GM23338 (cell line): ENCODE data around the gene ERN1. TPM values are rescaled to one million over a fixed set of nuclear protein-coding genes. Genes with fewer than 3 reads are reported as not detected.

Experiments
- ATAC-seq: fragments of 200-7000 bp; cut with Tn5 transposase; 3 replicates; pipeline ENCODE4 v1.9.1; 2020
- DNase-seq: peaks from one replicate; pipeline ENCODE4 v3.0.0-alpha.2; 2015; ENCODE audit warnings: low spot score
- H2AFZ ChIP-seq: fragments of 200-600 bp; sonication (generic); 2 replicates; pipeline ENCODE4 v1.8.0; 2016; ENCODE audit warnings: antibody characterized with exemption, mild to moderate bottlenecking, moderate library complexity
- H3F3A ChIP-seq: fragments of 200-600 bp; sonication (generic); replicated peaks from 2 replicates; pipeline ENCODE4 v1.8.0; 2017; ENCODE audit warnings: antibody characterized with exemption, mixed run types, low read depth
- H3K27ac ChIP-seq: fragments of 200-600 bp; sonication (generic); 2 replicates; pipeline ENCODE4 v1.6.1; 2016; ENCODE audit warnings: low read depth
- H3K27me3 ChIP-seq: fragments of 200-600 bp; sonication (generic); 2 replicates; pipeline ENCODE4 v1.8.0; 2016; ENCODE audit warnings: mild to moderate bottlenecking, mixed run types, moderate library complexity; ENCODE audit not compliant: insufficient read depth
- H3K36me3 ChIP-seq: fragments of 200-600 bp; sonication (generic); 2 replicates; pipeline ENCODE4 v1.8.0; 2016; ENCODE audit warnings: mild to moderate bottlenecking; ENCODE audit not compliant: insufficient read depth
- H3K4me1 ChIP-seq: fragments of 200-600 bp; sonication (generic); 2 replicates; pipeline ENCODE4 v1.8.0; 2016; ENCODE audit warnings: mild to moderate bottlenecking, moderate library complexity; ENCODE audit not compliant: insufficient read depth
- H3K4me2 ChIP-seq: fragments of 200-600 bp; sonication (generic); 2 replicates; pipeline ENCODE4 v1.7.1; 2017; ENCODE audit warnings: mixed run types
- H3K4me3 ChIP-seq: fragments of 200-600 bp; sonication (generic); 2 replicates; pipeline ENCODE4 v1.6.1; 2016; ENCODE audit warnings: mixed run types
- H3K79me2 ChIP-seq: fragments of 200-600 bp; sonication (generic); replicated peaks from 2 replicates; pipeline ENCODE4 v1.8.0; 2017; ENCODE audit warnings: mild to moderate bottlenecking; ENCODE audit not compliant: insufficient read depth
- H3K9me2 ChIP-seq: fragments of 200-600 bp; sonication (generic); 2 replicates; pipeline ENCODE4 v1.8.0; 2017; ENCODE audit not compliant: insufficient read depth
- H4K20me1 ChIP-seq: fragments of 200-600 bp; sonication (generic); replicated peaks from 2 replicates; pipeline ENCODE4 v1.8.0; 2017; ENCODE audit warnings: mild to moderate bottlenecking; ENCODE audit not compliant: insufficient read depth
- H3K27ac Mint-ChIP-seq: 2 replicates; pipeline ENCODE4 v1.8.0; 2020; ENCODE audit warnings: inconsistent platforms, mild to moderate bottlenecking, moderate library complexity, mixed read lengths
- H3K27me3 Mint-ChIP-seq: 3 replicates; pipeline ENCODE4 v1.8.0; 2022; ENCODE audit warnings: low read depth, mild to moderate bottlenecking, moderate library complexity, mixed read lengths, inconsistent platforms; ENCODE audit not compliant: insufficient read depth, poor library complexity
- H3K36me3 Mint-ChIP-seq: 3 replicates; pipeline ENCODE4 v1.8.0; 2021; ENCODE audit warnings: low read depth, mild to moderate bottlenecking, inconsistent platforms, moderate library complexity, mixed read lengths
- H3K4me1 Mint-ChIP-seq: 3 replicates; pipeline ENCODE4 v1.8.0; 2020; ENCODE audit warnings: mild to moderate bottlenecking, inconsistent platforms, mixed read lengths
- H3K4me3 Mint-ChIP-seq: 3 replicates; pipeline ENCODE4 v1.8.0; 2021; ENCODE audit warnings: moderate library complexity, mild to moderate bottlenecking, inconsistent platforms, mixed read lengths
- H3K9me3 Mint-ChIP-seq: 3 replicates; pipeline ENCODE4 v1.8.0; 2020; ENCODE audit warnings: moderate library complexity, mild to moderate bottlenecking, inconsistent platforms, mixed read lengths
- CREB1 ChIP-seq: fragments of 250-450 bp; sonication (Bioruptor Pico); IDR thresholded peaks from 2 replicates; pipeline ENCODE4 v1.5.0; 2020; ENCODE audit warnings: low read depth, mild to moderate bottlenecking, moderate library complexity
- EZH2 ChIP-seq: fragments of 200-600 bp; sonication (generic); IDR thresholded peaks from one replicate; pipeline ENCODE4 v1.8.0; 2017; ENCODE audit warnings: antibody characterized with exemption, mild to moderate bottlenecking, low read depth; ENCODE audit not compliant: unreplicated experiment
- EZH2phosphoT487 ChIP-seq: fragments of 200-600 bp; sonication (generic); IDR thresholded peaks from one replicate; pipeline ENCODE4 v1.8.1; 2018; ENCODE audit warnings: antibody characterized with exemption; ENCODE audit not compliant: unreplicated experiment
- POLR2AphosphoS5 ChIP-seq: IDR thresholded peaks from 2 replicates; pipeline ENCODE4 v1.6.1; 2016; ENCODE audit warnings: antibody characterized with exemption, low read depth
- STAT1 ChIP-seq: IDR thresholded peaks from one replicate; pipeline ENCODE4 v1.6.1; 2016; ENCODE audit warnings: antibody characterized with exemption; ENCODE audit not compliant: unreplicated experiment
- ZNF114 ChIP-seq: fragments of 250-450 bp; sonication (Bioruptor Pico); IDR thresholded peaks from 2 replicates; pipeline ENCODE4 v1.5.0; 2020; ENCODE audit warnings: mild to moderate bottlenecking, moderate library complexity
- ZNF331 ChIP-seq: fragments of 250-450 bp; sonication (Bioruptor Pico); IDR thresholded peaks from 2 replicates; pipeline ENCODE4 v1.5.0; 2020; ENCODE audit warnings: low read depth, mild to moderate bottlenecking, moderate library complexity
- polyA plus RNA-seq: library from polyadenylated mRNA; unstranded; fragments of >200 nt; fragmentation: Nextera tagmentation; extraction: Ambion mirVana; gene quantifications from 2 replicates; pipeline ENCODE4 v1.2.1, GENCODE V29; 2016
- total RNA-seq: library from RNA; depleted of rRNA; stranded (reverse); fragments of >200 nt; shearing (Covaris generic); gene quantifications from 2 replicates; pipeline ENCODE4 v1.2.3, GENCODE V29; 2014
- TF ChIP-seq, protein P1 (sequence below): IDR thresholded peaks from 2 replicates; pipeline ENCODE4 v1.6.1; 2016; ENCODE audit warnings: antibody characterized with exemption
- TF ChIP-seq, protein P2 (sequence below), 2 experiments: fragments of 200-600 bp in 1 of 2; sonication (generic) in 1 of 2; conservative IDR thresholded peaks; 2 replicates each; pipeline versions ENCODE4 v1.5.1 to v1.6.1; 2016 to 2017; ENCODE audit warnings: antibody characterized with exemption in 2 of 2, low read depth in 2 of 2, mild to moderate bottlenecking in 2 of 2, moderate library complexity in 1 of 2

Gene ERN1
- total and polyA plus RNA-seq, 2 experiments from 2014 or later, result 5.9 to 7.5 TPM

DNA sequence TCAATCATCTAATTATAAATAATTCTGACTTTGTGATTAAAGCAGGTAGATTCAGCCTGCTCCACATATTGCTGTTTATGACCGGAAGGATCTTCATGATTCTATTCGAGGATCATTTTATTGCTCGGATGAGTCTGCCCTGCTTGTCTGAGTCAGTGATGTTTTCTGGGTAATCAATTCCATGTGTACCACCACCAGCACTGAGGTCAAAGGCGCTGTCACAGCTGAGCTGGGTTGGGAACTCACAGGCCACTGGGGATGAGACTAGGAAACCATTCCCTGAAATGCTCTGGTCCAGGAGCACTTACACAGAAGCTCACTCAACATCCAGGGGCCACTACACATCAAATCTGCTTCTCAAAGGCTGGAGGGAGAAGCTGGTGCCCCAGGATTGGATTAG, 30.4 kb upstream of the ERN1 start:
- TF ChIP-seq, protein P1, sequence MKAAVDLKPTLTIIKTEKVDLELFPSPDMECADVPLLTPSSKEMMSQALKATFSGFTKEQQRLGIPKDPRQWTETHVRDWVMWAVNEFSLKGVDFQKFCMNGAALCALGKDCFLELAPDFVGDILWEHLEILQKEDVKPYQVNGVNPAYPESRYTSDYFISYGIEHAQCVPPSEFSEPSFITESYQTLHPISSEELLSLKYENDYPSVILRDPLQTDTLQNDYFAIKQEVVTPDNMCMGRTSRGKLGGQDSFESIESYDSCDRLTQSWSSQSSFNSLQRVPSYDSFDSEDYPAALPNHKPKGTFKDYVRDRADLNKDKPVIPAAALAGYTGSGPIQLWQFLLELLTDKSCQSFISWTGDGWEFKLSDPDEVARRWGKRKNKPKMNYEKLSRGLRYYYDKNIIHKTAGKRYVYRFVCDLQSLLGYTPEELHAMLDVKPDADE, result no peak
- H4K20me1 ChIP-seq, result no peaks in the 10 kb centered on the region; the same call in 1 of the 2 replicates
- no peaks in the 10 kb centered on the region for H3K79me2 ChIP-seq
- H3K9me2 ChIP-seq, result no peaks in the 10 kb centered on the region
- no peak overlapping the region for H3K27ac ChIP-seq
- H3K36me3 ChIP-seq, result no peaks in the 10 kb centered on the region
- no peak overlapping the region for H3K4me3 Mint-ChIP-seq
- H3F3A ChIP-seq, result no peaks in the 10 kb centered on the region
- no peaks in the 10 kb centered on the region for H3K9me3 Mint-ChIP-seq
- H3K27ac Mint-ChIP-seq, result peak overlapping the region; percentile 51; the same call in 1 of the 2 replicates
- no peaks in the 10 kb centered on the region for H3K27me3 ChIP-seq
- peaks cover 18% of the 10 kb centered on the region for H3K4me1 Mint-ChIP-seq
- H3K36me3 Mint-ChIP-seq, result no peaks in the 10 kb centered on the region
- DNase-seq, result no peak
- no peak overlapping the region for H3K4me2 ChIP-seq
- H2AFZ ChIP-seq, result no peak overlapping the region
- H3K4me3 ChIP-seq, result no peak overlapping the region
- peaks cover 6% of the 10 kb centered on the region; the same call in 1 of the 2 replicates for H3K4me1 ChIP-seq
- no peak for ATAC-seq
- no peaks in the 10 kb centered on the region for H3K27me3 Mint-ChIP-seq

DNA sequence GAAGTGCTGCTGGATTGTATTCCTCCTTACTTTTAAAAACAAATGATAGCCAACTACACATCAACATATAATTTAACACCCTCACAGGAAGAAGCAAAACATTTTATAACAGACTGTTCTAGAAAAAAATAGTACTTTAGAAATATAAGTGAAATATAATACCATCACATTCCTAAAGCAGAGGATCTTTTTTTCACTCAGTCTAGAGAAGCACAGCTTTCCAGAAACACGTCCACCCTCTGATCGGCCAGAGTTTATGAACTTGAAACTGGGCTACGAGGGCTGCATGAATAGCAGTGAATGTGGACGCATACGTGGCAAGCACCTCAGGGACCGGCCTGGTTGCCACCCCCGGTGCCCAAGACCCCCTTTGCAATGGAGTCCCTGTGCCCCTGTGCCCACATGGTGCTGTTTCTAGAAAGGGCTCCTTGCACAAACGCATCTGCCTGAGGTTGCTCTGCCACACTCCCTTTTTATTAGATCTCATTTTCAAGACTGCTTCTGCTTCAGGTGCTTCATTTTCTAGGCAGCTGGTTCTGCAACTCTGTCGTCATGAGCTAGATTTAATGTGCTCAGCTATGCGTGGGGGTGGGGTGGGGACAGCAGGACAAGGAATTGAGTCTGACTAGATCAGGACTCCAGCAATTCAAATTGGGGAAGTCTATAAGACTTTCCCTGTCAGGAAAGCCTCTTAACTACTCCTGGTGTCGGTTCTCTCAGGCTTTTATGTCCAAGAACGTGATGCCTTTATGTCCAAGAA, 29.1 kb upstream of the ERN1 start:
- Histone ChIP-seq H3K4me1 (peaks cover 6% of the 10 kb centered on the region; the same call in 1 of the 2 replicates), H3K27ac (no peak overlapping the region), H3K36me3 (no peaks in the 10 kb centered on the region), H3K27me3 (no peaks in the 10 kb centered on the region), H4K20me1 (no peaks in the 10 kb centered on the region), H3K79me2 (no peaks in the 10 kb centered on the region), H3K9me2 (no peaks in the 10 kb centered on the region), H2AFZ (no peak overlapping the region), H3K4me3 (no peak overlapping the region), H3K4me2 (no peak overlapping the region), H3F3A (no peaks in the 10 kb centered on the region)
- ATAC-seq (no peak), DNase-seq (peak; percentile 11)
- Mint-ChIP-seq H3K27ac (peak overlapping the region; percentile 38; the same call in 1 of the 2 replicates), H3K27me3 (no peaks in the 10 kb centered on the region), H3K4me1 (peaks cover 25% of the 10 kb centered on the region), H3K4me3 (no peak overlapping the region), H3K9me3 (no peaks in the 10 kb centered on the region), H3K36me3 (no peaks in the 10 kb centered on the region)
- TF ChIP-seq POLR2AphosphoS5, result no peak
- TF ChIP-seq ZNF114, result no peak
- TF ChIP-seq EZH2, result no peak
- no peak for TF ChIP-seq STAT1
- TF ChIP-seq CREB1 (CRISPR knock-in tag), result no peak

DNA sequence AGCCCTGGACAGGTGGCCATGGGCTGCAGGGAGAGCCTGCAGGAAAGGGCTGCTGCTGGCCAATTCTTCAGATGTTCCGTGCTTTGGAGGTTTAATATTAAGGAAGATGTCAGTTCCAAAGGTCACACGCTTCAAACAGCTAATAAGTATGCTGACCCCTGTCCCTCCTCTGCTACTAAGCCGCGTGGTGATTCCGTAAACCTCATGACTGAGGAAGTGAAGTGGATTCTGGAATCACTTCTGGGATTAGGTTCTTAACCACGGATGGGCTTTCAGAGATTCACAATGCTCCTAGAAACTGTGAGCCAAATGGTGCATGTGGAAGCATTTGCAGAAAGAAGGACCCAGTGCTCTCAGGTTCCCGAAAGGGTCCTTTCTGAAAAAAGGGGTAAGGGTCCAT, 28.5 kb upstream of the ERN1 start:
- Mint-ChIP-seq H3K4me1 (peaks cover 25% of the 10 kb centered on the region), H3K27ac (no peak overlapping the region), H3K9me3 (no peaks in the 10 kb centered on the region), H3K36me3 (no peaks in the 10 kb centered on the region), H3K4me3 (no peak overlapping the region), H3K27me3 (no peaks in the 10 kb centered on the region)
- ATAC-seq (no peak), DNase-seq (no peak)
- Histone ChIP-seq H2AFZ (no peak overlapping the region), H4K20me1 (no peaks in the 10 kb centered on the region), H3K79me2 (no peaks in the 10 kb centered on the region), H3K4me1 (peaks cover 6% of the 10 kb centered on the region; the same call in 1 of the 2 replicates), H3K9me2 (no peaks in the 10 kb centered on the region), H3K4me2 (no peak overlapping the region), H3K27ac (no peak overlapping the region), H3K36me3 (no peaks in the 10 kb centered on the region), H3F3A (no peaks in the 10 kb centered on the region), H3K4me3 (no peak overlapping the region), H3K27me3 (no peaks in the 10 kb centered on the region)
- TF ChIP-seq POLR2AphosphoS5, result no peak
- TF ChIP-seq, protein P2, sequence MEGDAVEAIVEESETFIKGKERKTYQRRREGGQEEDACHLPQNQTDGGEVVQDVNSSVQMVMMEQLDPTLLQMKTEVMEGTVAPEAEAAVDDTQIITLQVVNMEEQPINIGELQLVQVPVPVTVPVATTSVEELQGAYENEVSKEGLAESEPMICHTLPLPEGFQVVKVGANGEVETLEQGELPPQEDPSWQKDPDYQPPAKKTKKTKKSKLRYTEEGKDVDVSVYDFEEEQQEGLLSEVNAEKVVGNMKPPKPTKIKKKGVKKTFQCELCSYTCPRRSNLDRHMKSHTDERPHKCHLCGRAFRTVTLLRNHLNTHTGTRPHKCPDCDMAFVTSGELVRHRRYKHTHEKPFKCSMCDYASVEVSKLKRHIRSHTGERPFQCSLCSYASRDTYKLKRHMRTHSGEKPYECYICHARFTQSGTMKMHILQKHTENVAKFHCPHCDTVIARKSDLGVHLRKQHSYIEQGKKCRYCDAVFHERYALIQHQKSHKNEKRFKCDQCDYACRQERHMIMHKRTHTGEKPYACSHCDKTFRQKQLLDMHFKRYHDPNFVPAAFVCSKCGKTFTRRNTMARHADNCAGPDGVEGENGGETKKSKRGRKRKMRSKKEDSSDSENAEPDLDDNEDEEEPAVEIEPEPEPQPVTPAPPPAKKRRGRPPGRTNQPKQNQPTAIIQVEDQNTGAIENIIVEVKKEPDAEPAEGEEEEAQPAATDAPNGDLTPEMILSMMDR (conservative IDR thresholded peaks at IDR 0.05; ENCODE audit: low read depth in 2 of 2), result no peak
- no peak for TF ChIP-seq EZH2phosphoT487
- no peak for TF ChIP-seq STAT1
- no peak for TF ChIP-seq ZNF331 (CRISPR knock-in tag)
